HG02943 (cell line): ENCODE data around the gene PCDHA5.
"Not testable (repeated sequence)": the region's sequence is repeated elsewhere in the genome, so short reads cannot be mapped to it uniquely, and the experiment has no call there.

Experiments used
- ATAC-seq: cut with Tn5 transposase; IDR thresholded peaks from one replicate; pipeline ENCODE4 v1.9.1; 2021; ENCODE audit warnings: mild to moderate bottlenecking, low read depth, moderate library complexity; ENCODE audit not compliant: unreplicated experiment

PCDHA5 gene

GRCh38 chr5:140821375-140822280, at the start of gene PCDHA5:
PCDHA5 (plus strand) TSS chr5:140821613.
- ATAC-seq = no peak

GRCh38 chr5:140780512-140780911, 40.9 kb upstream of the PCDHA5 start:
- ATAC-seq = no peak

- ATAC-seq = no peak
Measured at GRCh38 chr5:140785905-140786686, 35.3 kb upstream of the PCDHA5 start, which contains the start of gene PCDHA1. PCDHA1 (plus strand) TSS chr5:140786140.

- ATAC-seq = not testable (repeated sequence)
Measured at GRCh38 chr5:140787422-140787821, 34.0 kb upstream of the PCDHA5 start.

- not testable (repeated sequence) for ATAC-seq
Measured at GRCh38 chr5:140787849-140788504, 33.4 kb upstream of the PCDHA5 start.

GRCh38 chr5:140791089-140791488, 30.3 kb upstream of the PCDHA5 start:
- ATAC-seq = no peak

GRCh38 chr5:140794595-140795258, 26.7 kb upstream of the PCDHA5 start, which contains the start of gene PCDHA2:
PCDHA2 (plus strand) TSS chr5:140794852.
- ATAC-seq = no peak

GRCh38 chr5:140795259-140795641, 26.2 kb upstream of the PCDHA5 start:
- ATAC-seq = no peak

- not testable (repeated sequence) for ATAC-seq
Measured at GRCh38 chr5:140796072-140796717, 25.2 kb upstream of the PCDHA5 start.

- no peak for ATAC-seq
Measured at GRCh38 chr5:140796718-140797095, 24.7 kb upstream of the PCDHA5 start.

GRCh38 chr5:140800816-140801493, 20.5 kb upstream of the PCDHA5 start, which contains the start of gene PCDHA3:
PCDHA3 (plus strand) TSS chr5:140801057.
- ATAC-seq = no peak

GRCh38 chr5:140801494-140801841, 19.9 kb upstream of the PCDHA5 start:
- no peak for ATAC-seq

GRCh38 chr5:140802381-140802780, 19.0 kb upstream of the PCDHA5 start:
- ATAC-seq = not testable (repeated sequence)

GRCh38 chr5:140802781-140803271, 18.6 kb upstream of the PCDHA5 start:
- ATAC-seq = no peak

GRCh38 chr5:140806834-140807775, 14.3 kb upstream of the PCDHA5 start, which contains the start of gene PCDHA4:
PCDHA4 (plus strand) TSS chr5:140807068.
- ATAC-seq = no peak

- ATAC-seq = not testable (repeated sequence)
Measured at GRCh38 chr5:140808241-140808888, 13.0 kb upstream of the PCDHA5 start.

GRCh38 chr5:140808889-140809291, 12.5 kb upstream of the PCDHA5 start:
- ATAC-seq = no peak
